GM19025 (cell line): ENCODE measurements around the gene ITGAV.

Experiments
- ATAC-seq: cut with Tn5 transposase; IDR thresholded peaks from one replicate; pipeline ENCODE4 v1.9.1; 2021; ENCODE audit warnings: mild to moderate bottlenecking, low read depth, moderate library complexity; ENCODE audit not compliant: unreplicated experiment

The ITGAV gene

GRCh38 chr2:186653511-186653910 lies 63.7 kb downstream of the ITGAV start:
- ATAC-seq = no peak

- no peak for ATAC-seq
Observed at GRCh38 chr2:186659383-186659782, 69.5 kb downstream of the ITGAV start.

GRCh38 chr2:186664385-186665043 lies 74.7 kb downstream of the ITGAV start:
- no peak for ATAC-seq

GRCh38 chr2:186669146-186669545 lies 79.3 kb downstream of the ITGAV start:
- no peak for ATAC-seq

GRCh38 chr2:186670831-186671230 lies 81.0 kb downstream of the ITGAV start:
- no peak for ATAC-seq

- ATAC-seq = no peak
Observed at GRCh38 chr2:186675380-186675779, 85.5 kb downstream of the ITGAV start.

- ATAC-seq = no peak
Observed at GRCh38 chr2:186683341-186683740, 93.5 kb downstream of the ITGAV start.

GRCh38 chr2:186687807-186688211 lies 98.0 kb downstream of the ITGAV start:
- ATAC-seq = no peak

- no peak for ATAC-seq
Observed at GRCh38 chr2:186688813-186689212, 99.0 kb downstream of the ITGAV start.

GRCh38 chr2:186690786-186691185 lies 100.9 kb downstream of the ITGAV start:
- ATAC-seq = no peak

GRCh38 chr2:186691231-186691630 lies 101.4 kb downstream of the ITGAV start:
- no peak for ATAC-seq

GRCh38 chr2:186691900-186692299 lies 102.0 kb downstream of the ITGAV start:
- no peak for ATAC-seq

GRCh38 chr2:186693446-186693832 lies 103.6 kb downstream of the ITGAV start:
- ATAC-seq = no peak

GRCh38 chr2:186695081-186695756 lies 105.4 kb downstream of the ITGAV start:
- ATAC-seq = no peak

- no peak for ATAC-seq
Observed at GRCh38 chr2:186696290-186696689, 106.4 kb downstream of the ITGAV start.

GRCh38 chr2:186696804-186697203 lies 106.9 kb downstream of the ITGAV start:
- no peak for ATAC-seq

- no peak for ATAC-seq
Observed at GRCh38 chr2:186697536-186697935, 107.7 kb downstream of the ITGAV start.

GRCh38 chr2:186699742-186700141 lies 109.9 kb downstream of the ITGAV start:
- ATAC-seq = no peak

GRCh38 chr2:186702006-186702405 lies 112.2 kb downstream of the ITGAV start:
- ATAC-seq = no peak

- ATAC-seq = no peak
Observed at GRCh38 chr2:186702501-186702900, 112.6 kb downstream of the ITGAV start.

- no peak for ATAC-seq
Observed at GRCh38 chr2:186704897-186705296, 115.0 kb downstream of the ITGAV start.
